Dedifferentiated amniotic fluid mesenchymal stem cell (primary cell): ENCODE results near the gene KDM6B.
A peak's percentile ranks its signal among the peaks of the same experiment; 100 is the strongest.
"Not testable (repeated sequence)": the region's sequence is repeated elsewhere in the genome, so short reads cannot be mapped to it uniquely, and the experiment has no call there.

Experiments
- DNase-seq: peaks from one replicate; pipeline ENCODE4 v3.0.0-alpha.2; 2016; ENCODE audit errors: extremely low spot score

The KDM6B gene

DNA sequence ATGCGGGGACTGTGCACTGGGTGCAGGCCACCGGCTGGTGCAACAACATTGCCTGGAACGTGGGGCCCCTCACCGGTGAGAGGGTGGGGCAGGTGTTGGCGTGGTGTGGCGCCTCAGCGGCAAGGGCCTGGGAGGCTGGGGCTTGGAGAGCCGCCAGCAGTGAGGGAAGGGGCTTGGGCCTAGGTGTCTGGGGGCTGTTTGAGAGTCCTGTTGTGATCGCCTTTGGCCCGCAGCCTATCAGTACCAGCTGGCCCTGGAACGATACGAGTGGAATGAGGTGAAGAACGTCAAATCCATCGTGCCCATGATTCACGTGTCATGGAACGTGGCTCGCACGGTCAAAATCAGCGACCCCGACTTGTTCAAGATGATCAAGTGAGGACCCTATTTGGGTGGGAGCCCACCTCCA is 18.2 kb downstream of the KDM6B start:
- DNase-seq = no peak

DNA sequence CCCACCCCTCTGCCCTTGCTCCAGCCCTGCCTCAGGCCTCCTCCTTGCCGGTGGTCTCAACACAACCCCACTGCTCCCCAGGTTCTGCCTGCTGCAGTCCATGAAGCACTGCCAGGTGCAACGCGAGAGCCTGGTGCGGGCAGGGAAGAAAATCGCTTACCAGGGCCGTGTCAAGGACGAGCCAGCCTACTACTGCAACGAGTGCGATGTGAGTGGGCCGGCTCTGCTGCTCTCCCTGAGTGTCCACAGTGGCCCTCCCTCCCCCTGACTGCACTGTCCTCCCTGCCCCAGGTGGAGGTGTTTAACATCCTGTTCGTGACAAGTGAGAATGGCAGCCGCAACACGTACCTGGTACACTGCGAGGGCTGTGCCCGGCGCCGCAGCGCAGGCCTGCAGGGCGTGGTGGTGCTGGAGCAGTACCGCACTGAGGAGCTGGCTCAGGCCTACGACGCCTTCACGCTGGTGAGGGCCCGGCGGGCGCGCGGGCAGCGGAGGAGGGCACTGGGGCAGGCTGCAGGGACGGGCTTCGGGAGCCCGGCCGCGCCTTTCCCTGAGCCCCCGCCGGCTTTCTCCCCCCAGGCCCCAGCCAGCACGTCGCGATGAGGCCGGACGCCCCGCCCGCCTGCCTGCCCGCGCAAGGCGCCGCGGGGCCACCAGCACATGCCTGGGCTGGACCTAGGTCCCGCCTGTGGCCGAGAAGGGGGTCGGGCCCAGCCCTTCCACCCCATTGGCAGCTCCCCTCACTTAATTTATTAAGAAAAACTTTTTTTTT is 19.1 kb downstream of the KDM6B start:
- no peak for DNase-seq

DNA sequence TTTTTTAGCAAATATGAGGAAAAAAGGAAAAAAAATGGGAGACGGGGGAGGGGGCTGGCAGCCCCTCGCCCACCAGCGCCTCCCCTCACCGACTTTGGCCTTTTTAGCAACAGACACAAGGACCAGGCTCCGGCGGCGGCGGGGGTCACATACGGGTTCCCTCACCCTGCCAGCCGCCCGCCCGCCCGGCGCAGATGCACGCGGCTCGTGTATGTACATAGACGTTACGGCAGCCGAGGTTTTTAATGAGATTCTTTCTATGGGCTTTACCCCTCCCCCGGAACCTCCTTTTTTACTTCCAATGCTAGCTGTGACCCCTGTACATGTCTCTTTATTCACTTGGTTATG is 19.6 kb downstream of the KDM6B start:
- DNase-seq = no peak

DNA sequence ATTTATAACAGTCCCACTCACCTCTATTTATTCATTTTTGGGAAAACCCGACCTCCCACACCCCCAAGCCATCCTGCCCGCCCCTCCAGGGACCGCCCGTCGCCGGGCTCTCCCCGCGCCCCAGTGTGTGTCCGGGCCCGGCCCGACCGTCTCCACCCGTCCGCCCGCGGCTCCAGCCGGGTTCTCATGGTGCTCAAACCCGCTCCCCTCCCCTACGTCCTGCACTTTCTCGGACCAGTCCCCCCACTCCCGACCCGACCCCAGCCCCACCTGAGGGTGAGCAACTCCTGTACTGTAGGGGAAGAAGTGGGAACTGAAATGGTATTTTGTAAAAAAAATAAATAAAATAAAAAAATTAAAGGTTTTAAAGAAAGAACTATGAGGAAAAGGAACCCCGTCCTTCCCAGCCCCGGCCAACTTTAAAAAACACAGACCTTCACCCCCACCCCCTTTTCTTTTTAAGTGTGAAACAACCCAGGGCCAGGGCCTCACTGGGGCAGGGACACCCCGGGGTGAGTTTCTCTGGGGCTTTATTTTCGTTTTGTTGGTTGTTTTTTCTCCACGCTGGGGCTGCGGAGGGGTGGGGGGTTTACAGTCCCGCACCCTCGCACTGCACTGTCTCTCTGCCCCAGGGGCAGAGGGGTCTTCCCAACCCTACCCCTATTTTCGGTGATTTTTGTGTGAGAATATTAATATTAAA is 20.2 kb downstream of the KDM6B start:
- DNase-seq = no peak

DNA sequence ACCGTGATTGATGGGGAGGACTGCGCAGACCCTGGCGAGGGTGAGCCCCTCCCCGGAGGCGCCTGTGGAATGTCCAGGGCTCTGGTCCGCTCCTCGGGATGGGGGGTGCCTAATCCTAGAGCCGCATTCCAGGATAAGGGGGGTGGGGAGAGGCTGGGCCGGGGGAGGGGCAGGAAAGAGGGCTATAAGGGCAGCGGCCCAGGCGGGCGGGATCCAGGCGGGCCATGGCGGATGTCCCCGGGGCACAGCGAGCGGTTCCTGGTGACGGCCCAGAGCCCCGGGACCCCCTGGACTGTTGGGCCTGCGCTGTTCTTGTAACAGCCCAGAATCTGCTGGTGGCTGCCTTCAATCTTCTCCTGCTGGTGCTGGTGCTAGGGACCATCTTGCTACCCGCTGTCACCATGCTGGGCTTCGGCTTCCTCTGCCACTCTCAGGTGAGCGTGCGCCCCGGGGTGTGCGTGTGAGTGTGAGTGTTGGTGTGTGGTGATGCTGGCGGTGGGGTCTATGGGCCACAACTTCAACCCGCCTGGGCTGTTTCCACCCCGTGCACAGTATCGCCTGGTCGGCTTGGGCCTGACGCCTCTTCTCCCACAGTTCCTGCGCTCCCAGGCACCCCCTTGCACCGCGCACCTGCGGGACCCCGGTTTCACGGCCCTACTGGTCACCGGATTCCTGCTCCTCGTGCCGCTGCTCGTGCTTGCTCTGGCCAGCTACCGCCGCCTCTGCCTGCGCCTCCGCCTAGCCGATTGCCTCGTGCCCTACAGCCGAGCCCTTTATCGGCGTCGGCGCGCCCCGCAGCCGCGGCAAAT is 21.0 kb downstream of the KDM6B start, which contains the start of gene TMEM88:
Gene TMEM88 (plus strand): TSS at position 216 of the 809 bp plus-strand sequence. CDS start 9 bp downstream, at position 225.
- no peak for DNase-seq

DNA sequence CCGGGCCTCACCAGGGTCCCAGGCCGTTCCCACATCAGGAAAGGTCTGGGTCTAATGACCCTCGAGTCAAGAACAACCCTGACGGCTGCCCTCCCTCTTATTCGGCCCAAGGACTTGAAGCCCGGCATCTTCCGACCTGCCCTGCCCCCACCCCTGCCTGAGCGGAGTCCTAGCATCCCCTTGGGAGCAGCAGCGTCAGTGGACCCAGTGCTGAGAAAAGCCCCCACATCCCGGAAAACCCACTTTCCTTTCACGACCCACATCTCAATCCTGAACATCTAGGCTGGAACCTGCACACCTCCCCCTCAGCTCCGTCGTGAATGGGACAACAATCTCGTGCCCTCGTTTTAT is 21.6 kb downstream of the KDM6B start:
- DNase-seq = no peak

DNA sequence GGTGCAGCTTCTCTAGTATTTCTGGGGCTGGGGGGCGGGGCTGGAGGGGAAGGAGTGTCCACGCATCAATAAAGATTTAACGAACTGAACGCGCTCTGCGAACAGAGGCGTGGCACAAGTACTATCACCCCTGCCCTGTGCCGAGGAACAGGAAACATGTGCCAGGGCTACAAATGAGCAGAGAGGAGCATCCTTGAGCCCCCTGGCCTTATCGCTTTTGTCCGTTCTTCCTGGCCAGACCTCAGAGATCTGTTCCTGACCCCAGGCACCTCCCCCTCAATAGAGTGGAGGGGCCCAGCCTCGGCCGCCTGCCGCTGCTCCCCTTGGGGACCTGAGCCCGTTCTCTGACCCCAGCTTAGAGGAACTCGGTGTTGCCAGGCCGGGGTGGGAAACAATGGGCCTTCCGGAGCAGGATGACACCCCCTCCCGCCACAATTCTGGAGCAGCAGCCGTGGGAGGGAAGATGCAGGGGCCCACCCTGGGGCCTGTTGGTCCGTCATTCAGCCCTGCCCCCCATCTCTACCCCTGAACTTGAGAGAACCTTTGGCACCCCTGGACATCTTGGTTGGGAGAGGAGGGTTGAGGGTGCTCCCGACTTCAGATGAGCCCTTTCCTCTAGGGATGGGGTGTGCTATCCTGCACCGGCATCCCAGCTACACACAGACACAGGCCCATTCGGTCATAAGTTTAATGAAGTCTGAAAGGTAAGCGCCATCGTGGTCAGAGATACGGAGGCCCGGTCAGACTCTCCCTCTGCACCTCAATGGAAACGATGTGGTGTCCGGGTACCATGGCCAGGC is 22.2 kb downstream of the KDM6B start:
- no peak for DNase-seq

DNA sequence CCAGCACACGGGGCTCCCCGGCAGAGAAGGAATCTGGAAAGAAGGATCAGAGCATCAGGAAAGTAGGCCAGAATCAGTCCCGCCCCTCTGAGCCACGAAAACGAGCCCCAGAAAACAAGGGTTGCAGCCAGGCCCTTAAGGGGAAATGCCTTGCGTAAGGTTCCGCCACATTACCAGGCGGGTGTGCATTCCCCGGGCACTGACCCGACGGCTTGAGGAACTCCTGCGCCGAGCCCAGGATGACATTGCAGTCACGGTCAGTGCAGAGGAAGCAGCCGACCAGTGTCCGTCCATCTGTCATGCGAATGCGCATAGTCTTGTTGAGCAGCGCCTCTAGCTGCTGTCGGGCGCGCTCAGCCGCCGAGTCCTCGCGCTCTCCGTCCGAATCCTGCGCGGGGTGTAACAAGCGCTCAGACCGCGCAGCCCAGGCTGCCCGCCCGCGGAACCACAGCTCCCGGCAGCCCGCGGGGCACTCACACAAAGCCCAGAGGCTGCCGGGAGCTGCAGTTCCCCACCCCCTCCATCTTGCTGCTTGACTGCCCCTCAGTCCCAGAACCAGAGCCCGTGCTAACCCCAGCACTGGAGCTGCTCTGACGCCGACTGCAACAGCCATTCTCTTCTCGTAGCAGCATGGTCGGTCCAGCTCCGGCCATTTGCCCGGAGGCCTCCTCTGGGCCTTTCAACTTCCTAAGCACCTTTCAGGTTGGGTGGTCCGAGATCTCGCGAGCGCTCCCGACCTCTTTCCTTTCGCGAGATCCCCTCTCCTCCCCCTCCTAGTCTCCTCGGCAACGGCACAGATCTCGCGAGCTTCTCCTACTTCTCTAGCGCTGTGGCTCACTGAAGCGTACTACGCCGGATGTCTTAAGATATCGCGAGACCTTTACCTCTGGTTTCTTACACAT is 23.0 kb downstream of the KDM6B start, which contains the start of gene NAA38:
Gene NAA38 (minus strand): TSS at position 749 of the 902 bp plus-strand sequence. CDS start 96 bp downstream, at position 653.
- peak; percentile 100 for DNase-seq

DNA sequence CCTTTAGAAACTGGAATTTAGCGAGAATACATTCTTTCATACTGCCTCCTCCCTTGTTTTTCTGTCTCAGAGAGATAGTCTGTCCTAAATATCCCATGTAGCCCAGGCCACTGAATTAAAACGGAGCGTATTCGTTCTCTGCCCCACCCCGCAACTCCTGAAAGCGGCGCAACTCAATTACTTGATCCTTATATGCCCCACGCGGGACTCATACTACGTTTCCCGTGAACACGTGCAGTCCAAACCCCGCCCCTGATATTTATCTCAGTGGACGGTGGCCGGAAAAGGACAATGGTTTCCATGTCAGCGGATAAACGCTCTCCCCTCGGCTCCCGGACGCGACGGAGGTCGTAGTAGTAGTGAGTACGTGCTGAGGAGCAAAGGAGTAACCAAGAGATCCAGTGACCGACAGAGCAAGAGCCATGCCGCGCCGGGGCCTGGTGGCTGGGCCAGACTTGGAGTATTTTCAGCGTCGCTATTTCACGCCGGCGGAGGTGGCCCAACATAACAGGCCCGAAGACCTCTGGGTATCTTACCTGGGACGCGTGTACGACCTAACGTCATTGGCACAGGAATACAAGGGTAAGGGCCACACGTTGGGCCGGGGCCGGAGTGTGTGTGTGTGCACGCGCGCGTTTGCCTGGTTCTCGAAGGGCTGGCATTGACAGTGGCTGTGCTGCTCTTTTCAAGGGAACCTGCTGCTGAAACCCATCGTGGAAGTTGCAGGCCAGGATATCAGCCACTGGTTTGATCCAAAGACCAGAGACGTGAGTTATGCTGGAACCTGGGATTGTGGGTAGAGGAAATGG is 23.9 kb downstream of the KDM6B start, which contains the start of gene CYB5D1:
Gene CYB5D1 (plus strand): TSS at position 291 of the 809 bp plus-strand sequence. CDS start 132 bp downstream, at position 423.
- DNase-seq = peak; percentile 88

DNA sequence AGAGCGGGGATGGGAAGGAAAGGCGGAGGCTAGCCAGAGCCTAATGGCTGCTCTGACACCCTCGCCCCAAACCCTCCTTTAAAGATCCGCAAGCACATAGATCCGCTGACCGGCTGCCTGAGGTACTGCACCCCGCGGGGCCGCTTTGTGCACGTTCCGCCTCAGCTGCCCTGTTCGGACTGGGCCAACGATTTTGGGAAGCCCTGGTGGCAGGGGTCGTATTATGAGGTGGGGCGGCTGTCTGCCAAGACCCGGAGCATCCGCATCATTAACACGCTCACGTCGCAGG is 24.4 kb downstream of the KDM6B start:
- DNase-seq = peak; percentile 61

DNA sequence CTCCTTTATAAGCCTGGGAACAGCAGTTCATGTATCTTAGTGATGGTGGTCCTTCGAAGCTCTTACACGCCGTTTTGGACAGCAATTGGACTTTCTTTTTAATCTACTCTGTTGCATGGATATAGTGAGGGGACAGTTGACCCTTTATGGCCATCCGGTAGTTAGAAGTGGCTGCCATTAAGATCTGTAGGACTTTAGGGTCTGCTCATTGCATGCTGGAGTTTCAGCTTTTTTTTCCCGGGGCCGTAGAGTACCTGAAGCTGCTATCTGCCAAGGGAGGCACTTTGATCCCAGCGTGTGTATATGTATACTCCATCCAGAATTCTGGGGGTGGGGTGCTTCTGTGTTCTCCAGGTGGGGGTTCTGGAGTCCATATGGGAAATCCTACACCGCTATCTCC is 25.0 kb downstream of the KDM6B start:
- DNase-seq = no peak

DNA sequence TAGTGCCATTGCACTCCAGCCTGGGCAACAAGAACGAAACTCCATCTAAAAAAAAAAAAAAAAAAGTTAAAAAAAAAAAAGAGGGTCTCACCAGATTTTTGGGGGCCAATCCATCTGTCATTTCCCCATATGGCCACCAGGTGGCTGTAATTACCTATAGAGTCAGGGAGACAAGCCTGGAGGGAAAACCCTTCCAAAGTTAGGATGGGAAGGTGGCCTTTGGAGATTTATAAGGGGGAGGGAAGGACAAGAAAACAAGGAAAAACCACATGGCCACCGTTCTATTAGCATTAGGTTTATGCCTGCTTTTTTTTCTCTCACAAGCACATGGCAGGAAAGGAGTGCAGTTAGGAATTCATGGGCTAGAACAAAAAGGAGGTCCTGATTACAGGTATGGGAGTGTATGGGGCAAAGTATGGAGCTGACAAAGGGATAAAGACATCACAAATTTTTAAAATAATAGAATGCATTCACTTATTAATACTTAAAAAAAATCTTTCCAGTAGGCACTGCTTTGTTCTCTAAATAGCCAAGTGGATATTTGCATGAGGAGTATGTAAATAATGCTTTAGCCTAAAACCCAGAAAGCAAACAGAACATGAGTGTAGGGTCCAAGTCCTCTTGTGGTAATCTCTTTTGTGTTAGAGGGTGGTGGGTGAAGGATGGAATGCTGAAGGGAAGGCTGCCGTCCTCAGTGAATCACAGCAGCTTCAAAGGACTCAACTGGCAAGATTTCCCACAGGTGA is 28.8 kb downstream of the KDM6B start:
- DNase-seq = peak; percentile 57

DNA sequence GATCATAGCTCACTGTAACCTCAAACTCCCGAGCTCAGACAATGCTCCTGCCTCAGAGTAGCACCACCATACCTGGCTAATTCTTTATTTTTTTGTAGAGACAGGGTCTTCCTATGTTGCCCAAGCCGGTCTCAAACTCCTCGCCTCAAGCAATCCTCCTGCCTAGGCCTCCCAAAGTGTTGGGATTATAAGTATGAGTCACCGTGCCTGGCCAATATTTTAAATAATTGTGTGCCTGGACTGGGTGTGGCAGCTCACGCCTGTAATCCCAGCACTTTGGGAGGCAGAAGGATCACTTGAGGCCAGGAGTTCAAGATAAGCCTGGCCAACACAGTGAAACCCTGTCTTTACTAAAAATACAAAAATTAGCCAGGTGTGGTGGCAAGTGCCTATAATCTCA is 30.4 kb downstream of the KDM6B start:
- DNase-seq = not testable (repeated sequence)

DNA sequence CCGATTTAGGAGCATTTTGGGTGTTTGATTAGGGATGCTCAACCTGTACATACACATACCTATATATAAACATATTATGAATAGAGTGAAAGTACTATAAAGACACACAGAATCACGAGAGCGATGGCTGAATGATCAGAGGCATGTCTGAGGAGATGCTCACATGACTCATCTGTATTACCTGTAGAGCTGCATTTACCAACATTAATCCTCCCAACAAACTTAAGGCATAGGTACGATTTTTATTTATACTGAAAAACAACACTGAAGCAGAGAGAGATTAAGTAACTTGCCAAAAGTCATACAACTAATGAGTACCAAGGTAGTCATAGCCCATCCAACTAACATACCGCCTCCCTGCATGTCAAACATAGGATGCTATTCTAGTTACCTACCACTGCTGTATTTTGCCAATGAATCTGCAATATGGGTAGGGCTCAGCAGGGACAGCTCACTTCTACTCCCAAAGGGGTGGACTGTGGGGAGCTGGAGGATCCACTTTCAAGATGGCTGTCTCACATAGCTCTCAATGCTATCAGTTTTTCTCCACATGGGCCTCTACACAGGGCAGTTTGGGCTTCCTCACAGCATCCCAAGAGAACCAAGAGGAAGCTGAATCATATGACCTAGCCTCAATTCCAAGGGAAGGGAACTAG is 31.1 kb downstream of the KDM6B start:
- no peak for DNase-seq

DNA sequence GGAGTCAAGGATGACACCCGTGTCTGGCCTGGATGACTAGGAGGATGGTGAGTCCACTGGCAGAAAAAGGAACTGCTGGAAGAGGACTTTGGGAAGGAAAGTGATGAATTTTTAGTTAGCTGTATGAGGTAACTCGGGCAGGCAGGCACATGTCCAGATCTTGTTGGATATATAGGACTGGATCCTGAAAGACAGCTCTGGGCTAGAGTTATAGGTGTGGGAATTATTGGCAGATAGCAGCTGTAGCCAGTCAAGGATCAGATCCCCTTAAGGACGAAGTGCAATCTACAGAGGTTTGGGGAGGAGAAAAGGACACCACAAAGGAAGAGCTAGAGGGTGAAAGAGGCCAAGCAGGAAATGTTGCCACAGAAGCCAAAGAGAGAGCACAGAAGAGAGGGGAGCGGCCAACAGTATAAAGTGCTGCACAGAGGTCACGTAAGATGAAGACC is 33.9 kb downstream of the KDM6B start:
- no peak for DNase-seq

DNA sequence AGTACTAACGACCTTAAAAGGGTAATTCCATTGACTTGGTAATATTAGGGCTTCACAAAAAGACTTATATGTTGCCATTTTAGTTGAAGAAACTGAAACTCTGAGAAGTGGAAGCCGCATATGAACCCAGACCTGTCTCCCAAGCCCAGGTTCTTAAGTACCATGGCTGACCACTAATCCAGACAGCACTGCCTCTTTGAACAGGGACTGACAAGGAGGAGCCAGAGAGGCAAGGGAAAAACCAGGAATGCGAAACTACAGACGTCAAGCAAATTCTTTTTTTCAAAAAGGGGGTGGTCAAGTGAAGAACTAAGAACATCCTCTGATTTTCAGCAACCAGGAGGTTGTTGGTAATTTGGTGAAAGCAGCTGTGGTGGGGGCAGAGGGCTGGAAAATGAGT is 39.0 kb downstream of the KDM6B start:
- no peak for DNase-seq

DNA sequence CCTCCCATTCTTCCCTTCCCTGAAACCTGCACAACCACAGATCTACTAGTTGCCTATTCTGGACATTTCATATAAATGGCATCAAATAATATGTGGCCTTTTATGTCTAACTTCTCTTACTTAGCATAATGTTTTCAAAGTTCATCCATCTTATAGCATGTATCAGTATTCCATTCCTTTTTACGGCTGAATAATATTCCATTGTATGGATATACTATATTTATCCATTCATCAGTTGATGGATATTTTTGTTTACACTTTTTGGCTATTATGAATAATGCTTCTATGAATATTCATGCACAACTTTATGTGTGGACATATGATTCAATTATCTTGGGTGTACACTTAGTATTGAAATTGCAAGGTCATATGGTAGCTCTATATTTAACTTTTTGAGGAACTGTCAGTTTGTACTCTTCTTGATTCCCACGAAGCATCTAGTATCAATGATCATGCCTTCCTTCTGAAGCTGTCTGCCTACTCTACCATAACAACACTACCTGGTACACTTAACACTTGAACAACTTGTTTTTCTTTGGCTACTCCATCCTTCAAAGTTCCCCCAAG is 41.9 kb downstream of the KDM6B start:
- no peak for DNase-seq

DNA sequence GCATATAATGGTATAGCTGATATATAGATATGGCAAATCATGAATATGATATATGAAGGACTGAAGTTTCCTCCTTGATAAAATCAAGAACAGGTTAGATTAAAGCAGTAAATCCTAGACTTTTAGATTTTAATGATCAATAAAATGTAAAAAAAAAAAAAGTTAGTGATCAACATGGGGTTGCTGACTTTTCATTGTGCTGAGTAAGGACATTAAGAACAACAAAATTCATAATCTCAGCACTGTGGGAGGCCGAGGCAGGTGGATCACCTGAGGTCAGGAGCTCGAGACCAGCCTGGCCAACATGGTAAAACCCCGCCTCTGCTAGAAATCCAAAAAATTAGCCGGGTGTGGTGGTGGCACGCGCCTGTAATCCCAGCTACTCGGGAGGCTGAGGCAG is 44.2 kb downstream of the KDM6B start:
- DNase-seq = no peak
